Vagina (tissue), 2 donors: ENCODE measurements around the gene BRD3. TPM values are rescaled to one million over a fixed set of nuclear protein-coding genes. Genes with fewer than 3 reads are reported as not detected.

Experiments used
- DNase-seq, 2 donors: peaks; one replicate each; pipeline ENCODE4 v3.0.0-alpha.2; 2017; ENCODE audit errors: extremely low spot score in 2 of 2
- H3K27ac ChIP-seq: fragments of 200-600 bp; sonication (generic); one replicate; pipeline ENCODE4 v1.5.1; 2019
- H3K27me3 ChIP-seq: fragments of 200-600 bp; sonication (generic); one replicate; pipeline ENCODE4 v1.5.1; 2019
- H3K36me3 ChIP-seq, 2 donors: fragments of 200-600 bp; sonication (generic); one replicate each; pipeline ENCODE4 v1.5.1; 2017 to 2019
- H3K4me1 ChIP-seq: fragments of 200-600 bp; sonication (generic); one replicate; pipeline ENCODE4 v1.5.1; 2019
- H3K4me3 ChIP-seq, 2 donors: fragments of 200-600 bp; sonication (generic); 1 replicate in 1 of 2; 2 replicates in 1 of 2; pipeline ENCODE4 v1.5.1; 2016 to 2019
- H3K9me3 ChIP-seq: fragments of 200-600 bp; sonication (generic); one replicate; pipeline ENCODE4 v1.5.1; 2019
- CTCF ChIP-seq, 3 experiments: fragments of 450-650 bp in 2 of 3; fragments of 200-600 bp in 1 of 3; sonication (generic) in 1 of 3; IDR thresholded peaks; one replicate each; pipeline ENCODE4 v1.5.1; 2017 to 2019; ENCODE audit warnings: antibody characterized with exemption in 3 of 3, mild to moderate bottlenecking in 2 of 3, moderate library complexity in 2 of 3
- POLR2A ChIP-seq, 2 donors: fragments of 450-650 bp; IDR thresholded peaks; one replicate each; pipeline ENCODE4 v1.6.1; 2017; ENCODE audit warnings: antibody characterized with exemption in 2 of 2, mild to moderate bottlenecking in 2 of 2, moderate library complexity in 2 of 2
- POLR2AphosphoS5 ChIP-seq, 2 donors: sonication (generic); formaldehyde crosslinking; IDR thresholded peaks; one replicate each; pipeline ENCODE4 v1.9.0; 2017; ENCODE audit warnings: antibody characterized with exemption in 2 of 2, mild to moderate bottlenecking in 2 of 2, low read depth in 1 of 2; ENCODE audit not compliant: insufficient read depth in 1 of 2
- intact Hi-C: fragments of 100-400 bp; cut with DNase I; formaldehyde crosslinking; loops from one replicate; pipeline ENCODE4 v1.15.1; 2023
- total RNA-seq: library from RNA; depleted of rRNA; stranded (reverse); fragments of >200 nt; gene quantifications from one replicate; pipeline ENCODE4 v1.2.3, GENCODE V29; 2016

The BRD3 gene
- total RNA-seq, 1 donor from 2014 or later, result 20.4 TPM

GRCh38 chr9:133981958-133982681 is 85.7 kb downstream of the BRD3 start:
- H3K9me3 ChIP-seq, result no peaks in the 10 kb centered on the region
- peaks cover 21% of the 10 kb centered on the region for H3K4me1 ChIP-seq
- intact Hi-C loops, result no loop called here
- H3K27ac ChIP-seq, result no peak overlapping the region
- H3K36me3 ChIP-seq, result no peaks in the 10 kb centered on the region
- no peaks in the 10 kb centered on the region for H3K27me3 ChIP-seq
- H3K4me3 ChIP-seq, result no peak overlapping the region
- TF ChIP-seq POLR2A (IDR thresholded peaks at IDR 0.05) (no peak), POLR2AphosphoS5 (IDR thresholded peaks at IDR 0.05; ENCODE audit: insufficient read depth in 1 of 2, low read depth in 1 of 2) (no peak), CTCF (IDR thresholded peaks at IDR 0.05) (no peak)
- DNase-seq, result no peak

GRCh38 chr9:133981589-133981957 is 86.3 kb downstream of the BRD3 start:
- TF ChIP-seq POLR2A (IDR thresholded peaks at IDR 0.05), result no peak
- no peak for TF ChIP-seq CTCF (IDR thresholded peaks at IDR 0.05)
- TF ChIP-seq POLR2AphosphoS5 (IDR thresholded peaks at IDR 0.05; ENCODE audit: insufficient read depth in 1 of 2, low read depth in 1 of 2), result no peak
- peaks cover 21% of the 10 kb centered on the region for H3K4me1 ChIP-seq
- H3K36me3 ChIP-seq, result no peaks in the 10 kb centered on the region
- no peak for DNase-seq
- no peak overlapping the region for H3K27ac ChIP-seq
- no peaks in the 10 kb centered on the region for H3K9me3 ChIP-seq
- no peak overlapping the region for H3K4me3 ChIP-seq
- intact Hi-C loops, result no loop called here
- H3K27me3 ChIP-seq, result no peaks in the 10 kb centered on the region

- Histone ChIP-seq H3K27me3 (no peaks in the 10 kb centered on the region), H3K27ac (no peak overlapping the region), H3K9me3 (no peaks in the 10 kb centered on the region), H3K4me1 (peaks cover 21% of the 10 kb centered on the region), H3K4me3 (no peak overlapping the region), H3K36me3 (no peaks in the 10 kb centered on the region)
- no peak for DNase-seq
- intact Hi-C loops, result no loop called here
- TF ChIP-seq POLR2AphosphoS5 (IDR thresholded peaks at IDR 0.05; ENCODE audit: insufficient read depth in 1 of 2, low read depth in 1 of 2), result no peak
- no peak for TF ChIP-seq POLR2A (IDR thresholded peaks at IDR 0.05)
- TF ChIP-seq CTCF (IDR thresholded peaks at IDR 0.05), result no peak
These were observed 86.8 kb downstream of the BRD3 start for GRCh38 chr9:133980864-133981588.

Other genes with a start within 250 kb of the BRD3 start
- 8.3 TPM for gene VAV2, start 75.7 kb downstream of the BRD3 start, total RNA-seq
- gene BRD3OS, start 42.5 kb downstream of the BRD3 start, total RNA-seq, result 13.0 TPM
- 16.7 TPM for gene WDR5, start 68.1 kb upstream of the BRD3 start, total RNA-seq
- gene RNU6ATAC, start 96.5 kb upstream of the BRD3 start, total RNA-seq, result not detected